Measurements from ENCODE around the gene PRKAR2B. TPM values are rescaled to one million over a fixed set of nuclear protein-coding genes. Genes with fewer than 3 reads are reported as not detected.
A peak's percentile ranks its signal among the peaks of the same experiment; 100 is the strongest.

The PRKAR2B gene
- total and polyA plus RNA-seq, 5 experiments from 2014 or later: 0.62 to 0.75 (median 0.66) TPM

GRCh38 chr7:107173691-107174406 is 129.3 kb downstream of the PRKAR2B start:
- Mint-ChIP-seq H3K36me3 (peaks cover 0 to 33% (median 5%) of the 10 kb centered on the region in 3 donors), H3K4me3 (peak overlapping the region in 9 of 10 donors; percentile 18 to 72 (median 62)), H3K9me3 (no peaks in the 10 kb centered on the region), H3K4me1 (peaks cover 27 to 85% (median 68%) of the 10 kb centered on the region in 4 donors), H3K27ac (peak overlapping the region in 5 of 10 donors; percentile 28 to 77 (median 57)), H3K27me3 (peaks cover 0 to 3% (median 0%) of the 10 kb centered on the region in 5 donors)
- DNase-seq: no peak
- no peak for ATAC-seq
- POLR2A ChIA-PET: interaction anchor here (1.0 to 1.1 kb wide), 2 partner anchors 12 to 20 kb away, joined by 3 read pairs; no protein-coding TSS in a partner anchor

- Mint-ChIP-seq H3K9me3 (no peaks in the 10 kb centered on the region), H3K27me3 (no peaks in the 10 kb centered on the region), H3K27ac (peak overlapping the region in 7 of 10 donors; percentile 18 to 83 (median 51)), H3K4me1 (peaks cover 19 to 71% (median 55%) of the 10 kb centered on the region in 4 donors), H3K36me3 (peaks cover 0 to 59% (median 12%) of the 10 kb centered on the region in 3 donors), H3K4me3 (peak overlapping the region in 6 of 10 donors; percentile 2 to 67 (median 27))
- DNase-seq (no peak), ATAC-seq (peak in 1 of 2 donors; percentile 4)
- POLR2A ChIA-PET: interaction anchor here (1.2 to 5.0 kb wide), 2 partner anchors 11 to 15 kb away, joined by 3 to 44 read pairs; partner anchors contain the start of gene HBP1
These were observed 135.0 kb downstream of the PRKAR2B start for GRCh38 chr7:107179326-107180164.

GRCh38 chr7:107180378-107180777 is 135.9 kb downstream of the PRKAR2B start:
- DNase-seq (peak in 5 of 10 donors; percentile 34 to 77 (median 46)), ATAC-seq (peak; percentile 59 to 83)
- Mint-ChIP-seq H3K27me3 (no peaks in the 10 kb centered on the region), H3K36me3 (peaks cover 0 to 65% (median 17%) of the 10 kb centered on the region in 3 donors), H3K27ac (peak overlapping the region in 7 of 10 donors; percentile 0 to 82 (median 68)), H3K4me3 (peak overlapping the region in 9 of 10 donors; percentile 3 to 72 (median 30)), H3K9me3 (no peaks in the 10 kb centered on the region), H3K4me1 (peaks cover 26 to 67% (median 56%) of the 10 kb centered on the region in 4 donors)
- POLR2A ChIA-PET: interaction anchor here (1.2 to 5.0 kb wide), 2 partner anchors 12 to 14 kb away, joined by 3 to 44 read pairs; partner anchors contain the start of gene HBP1

- ATAC-seq: no peak
- POLR2A ChIA-PET: interaction anchor here (0.7 to 5.0 kb wide), 2 partner anchors 13 to 240 kb away, joined by 3 to 44 read pairs; partner anchors contain the start of gene HBP1
- peak overlapping the region in 7 of 10 donors; percentile 18 to 82 (median 68) for H3K27ac Mint-ChIP-seq
These were observed 136.7 kb downstream of the PRKAR2B start for GRCh38 chr7:107181172-107181571.

GRCh38 chr7:107185716-107186115 is 141.2 kb downstream of the PRKAR2B start:
- POLR2A ChIA-PET: interaction anchor here (0.6 to 0.7 kb wide), 2 partner anchors 12 to 36 kb away, joined by 3 read pairs; no protein-coding TSS in a partner anchor
- Mint-ChIP-seq H3K27me3 (no peaks in the 10 kb centered on the region), H3K9me3 (no peaks in the 10 kb centered on the region), H3K36me3 (peaks cover 16 to 92% (median 45%) of the 10 kb centered on the region in 3 donors), H3K27ac (peak overlapping the region in 4 of 10 donors; percentile 44 to 67 (median 48)), H3K4me3 (no peak overlapping the region), H3K4me1 (peaks cover 16 to 49% (median 34%) of the 10 kb centered on the region in 4 donors)
- no peak for ATAC-seq
- DNase-seq: no peak

More at GRCh38 chr7:107181172-107181571, 136.7 kb downstream of the PRKAR2B start:
- no peaks in the 10 kb centered on the region for H3K9me3 Mint-ChIP-seq
- no peaks in the 10 kb centered on the region for H3K27me3 Mint-ChIP-seq
- H3K36me3 Mint-ChIP-seq: peaks cover 0 to 73% (median 22%) of the 10 kb centered on the region in 3 donors
- DNase-seq: no peak
- peak overlapping the region in 4 of 10 donors; percentile 11 to 67 (median 17) for H3K4me3 Mint-ChIP-seq
- peaks cover 26 to 62% (median 52%) of the 10 kb centered on the region in 4 donors for H3K4me1 Mint-ChIP-seq

GRCh38 chr7:107186240-107186639 is 141.7 kb downstream of the PRKAR2B start:
- H3K36me3 Mint-ChIP-seq: peaks cover 16 to 92% (median 45%) of the 10 kb centered on the region in 3 donors
- peak overlapping the region in 2 of 10 donors; percentile 14 to 31 for H3K27ac Mint-ChIP-seq
- no peak overlapping the region for H3K4me3 Mint-ChIP-seq
- POLR2A ChIA-PET: interaction anchor here (0.6 to 0.7 kb wide), 2 partner anchors 13 to 36 kb away, joined by 3 read pairs; no protein-coding TSS in a partner anchor
- no peaks in the 10 kb centered on the region for H3K27me3 Mint-ChIP-seq
- DNase-seq (no peak), ATAC-seq (no peak)
- H3K9me3 Mint-ChIP-seq: no peaks in the 10 kb centered on the region
- H3K4me1 Mint-ChIP-seq: peaks cover 11 to 44% (median 29%) of the 10 kb centered on the region in 4 donors

- Mint-ChIP-seq H3K36me3 (peaks cover 16 to 94% (median 47%) of the 10 kb centered on the region in 3 donors), H3K9me3 (no peaks in the 10 kb centered on the region), H3K4me3 (no peak overlapping the region), H3K27me3 (no peaks in the 10 kb centered on the region), H3K4me1 (peaks cover 9 to 48% (median 28%) of the 10 kb centered on the region in 4 donors), H3K27ac (peak overlapping the region in 5 of 10 donors; percentile 15 to 85 (median 66))
- POLR2A ChIA-PET: interaction anchor here (1.2 kb wide), 1 partner anchor 19 kb away, joined by 7 read pairs; the partner anchor contains the start of gene HBP1
- DNase-seq (no peak), ATAC-seq (peak in 1 of 2 donors; percentile 14)
These were observed 143.3 kb downstream of the PRKAR2B start for GRCh38 chr7:107187774-107188173.

GRCh38 chr7:107190090-107190489 is 145.6 kb downstream of the PRKAR2B start:
- H3K4me1 Mint-ChIP-seq: peaks cover 0 to 41% (median 18%) of the 10 kb centered on the region in 4 donors
- DNase-seq (no peak), ATAC-seq (no peak)
- H3K4me3 Mint-ChIP-seq: peak overlapping the region in 1 of 10 donors; percentile 7
- H3K27me3 Mint-ChIP-seq: no peaks in the 10 kb centered on the region
- H3K36me3 Mint-ChIP-seq: peaks cover 16 to 91% (median 37%) of the 10 kb centered on the region in 3 donors
- POLR2A ChIA-PET: no interaction called here
- no peaks in the 10 kb centered on the region for H3K9me3 Mint-ChIP-seq
- H3K27ac Mint-ChIP-seq: peak overlapping the region in 1 of 10 donors; percentile 7

GRCh38 chr7:107194052-107194451 is 149.5 kb downstream of the PRKAR2B start:
- Mint-ChIP-seq H3K9me3 (no peaks in the 10 kb centered on the region), H3K27ac (peak overlapping the region in 7 of 10 donors; percentile 0 to 84 (median 58)), H3K4me3 (no peak overlapping the region), H3K4me1 (peaks cover 0 to 22% (median 7%) of the 10 kb centered on the region in 4 donors), H3K36me3 (peaks cover 8 to 90% (median 14%) of the 10 kb centered on the region in 3 donors), H3K27me3 (no peaks in the 10 kb centered on the region)
- POLR2A ChIA-PET: interaction anchor here (1.1 to 1.2 kb wide), 2 partner anchors 14 to 20 kb away, joined by 3 read pairs; no protein-coding TSS in a partner anchor
- ATAC-seq (no peak), DNase-seq (no peak)

GRCh38 chr7:107196834-107197610 is 152.5 kb downstream of the PRKAR2B start:
- peak overlapping the region in 1 of 10 donors; percentile 18 for H3K4me3 Mint-ChIP-seq
- ATAC-seq: no peak
- peaks cover 0 to 13% (median 5%) of the 10 kb centered on the region in 4 donors for H3K4me1 Mint-ChIP-seq
- H3K27me3 Mint-ChIP-seq: no peaks in the 10 kb centered on the region
- peaks cover 6 to 91% (median 13%) of the 10 kb centered on the region in 3 donors for H3K36me3 Mint-ChIP-seq
- H3K9me3 Mint-ChIP-seq: no peaks in the 10 kb centered on the region
- no peak for DNase-seq
- POLR2A ChIA-PET: no interaction called here
- peak overlapping the region in 7 of 10 donors; percentile 6 to 78 (median 52) for H3K27ac Mint-ChIP-seq
